GM18499 (cell line): Measurements from ENCODE around the gene SLC4A5.
"Not testable (repeated sequence)": the region's sequence is repeated elsewhere in the genome, so short reads cannot be mapped to it uniquely, and the experiment has no call there.

ENCODE experiments used
- ATAC-seq: cut with Tn5 transposase; IDR thresholded peaks from one replicate; pipeline ENCODE4 v1.9.1; 2021; ENCODE audit warnings: moderate number of reproducible peaks; ENCODE audit not compliant: insufficient read depth, unreplicated experiment

The SLC4A5 gene

GRCh38 chr2:74369976-74370375 is 26.8 kb upstream of the SLC4A5 start:
- no peak for ATAC-seq

DNA sequence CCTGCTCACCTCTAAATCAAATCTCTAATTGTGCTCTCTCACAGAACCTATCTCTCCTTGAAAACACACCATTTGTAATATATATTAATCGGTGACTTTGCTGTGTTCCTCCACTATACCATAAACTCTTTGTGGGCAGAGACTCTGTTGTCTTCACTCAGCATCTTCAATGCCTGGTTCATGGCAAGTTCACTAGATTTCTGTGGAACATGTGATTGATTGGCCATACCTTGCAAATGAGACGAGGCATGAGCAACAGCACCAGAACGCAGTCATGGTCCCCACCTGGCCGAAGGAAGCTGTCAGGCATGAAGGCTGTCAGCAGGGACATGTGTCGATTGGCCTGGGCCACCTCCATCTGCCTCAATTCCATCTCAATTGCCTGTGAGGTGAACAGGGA is 25.3 kb upstream of the SLC4A5 start:
- ATAC-seq = no peak

DNA sequence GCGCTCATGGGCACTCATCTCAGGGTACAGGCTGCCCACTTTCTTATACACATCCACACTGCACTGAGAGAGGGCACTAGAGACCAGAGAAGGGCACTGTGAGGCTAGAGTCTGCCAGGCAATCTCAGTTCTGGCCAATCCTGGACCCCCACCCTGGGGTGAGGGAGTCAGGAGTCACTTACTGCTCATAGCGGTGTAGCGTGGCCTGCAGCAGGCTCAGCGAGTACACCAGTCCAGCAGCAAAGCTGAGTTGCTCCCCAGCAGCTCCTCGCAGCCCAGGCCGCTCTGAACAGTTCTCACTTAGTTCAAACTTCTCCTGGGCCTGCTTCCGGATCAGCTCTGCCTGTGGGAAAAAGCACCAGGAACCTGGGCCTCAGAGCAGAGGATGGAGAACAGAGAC is 24.6 kb upstream of the SLC4A5 start:
- ATAC-seq = no peak

- ATAC-seq = no peak
These were observed 22.8 kb upstream of the SLC4A5 start for GRCh38 chr2:74366036-74366435.

DNA sequence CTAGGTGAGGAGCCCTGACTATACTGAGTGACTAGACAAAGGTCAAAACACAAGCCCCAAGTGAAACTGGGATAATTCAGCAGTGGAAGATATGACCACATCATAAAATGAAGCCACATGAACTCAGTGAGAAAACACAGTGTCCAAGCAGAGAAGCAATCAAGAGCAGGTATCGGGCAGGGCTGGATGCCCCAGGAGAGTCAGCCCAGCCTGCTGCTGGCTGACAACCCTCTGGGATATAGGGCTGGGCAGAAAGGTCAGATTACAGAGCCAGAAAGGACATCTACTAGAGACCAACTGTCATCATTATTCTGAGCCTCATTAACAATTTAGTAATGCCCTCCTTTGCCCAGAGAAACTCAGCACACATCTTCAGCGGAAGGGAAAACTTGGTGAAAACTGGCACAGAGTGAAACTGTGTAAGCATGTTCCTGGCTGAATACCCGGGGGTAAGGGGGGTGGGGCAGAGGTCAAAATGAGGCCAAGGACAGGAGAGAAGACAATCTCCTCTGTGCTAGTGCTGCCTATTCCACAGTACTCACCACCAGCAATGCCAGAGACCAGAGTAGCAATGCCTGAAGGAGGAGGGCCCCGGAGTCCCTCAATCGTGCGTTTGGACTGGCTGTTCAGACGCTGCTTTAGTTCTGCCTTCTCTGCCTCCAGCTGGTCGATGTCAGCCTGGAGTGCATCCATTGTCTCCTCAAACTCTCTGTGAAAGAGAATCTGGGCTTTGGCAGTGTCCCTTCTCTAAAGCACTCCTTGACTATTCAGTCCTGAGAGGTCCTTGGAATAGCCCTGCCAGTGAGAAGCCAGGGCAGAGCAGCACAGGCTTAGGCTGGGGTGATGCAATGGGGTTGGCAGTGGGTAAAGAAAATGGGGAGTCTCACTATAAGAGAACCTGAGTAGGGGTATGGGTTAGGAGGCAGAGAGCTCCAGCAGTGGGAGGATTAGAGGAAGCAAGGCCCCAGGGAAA is 21.6 kb upstream of the SLC4A5 start:
- no peak for ATAC-seq

DNA sequence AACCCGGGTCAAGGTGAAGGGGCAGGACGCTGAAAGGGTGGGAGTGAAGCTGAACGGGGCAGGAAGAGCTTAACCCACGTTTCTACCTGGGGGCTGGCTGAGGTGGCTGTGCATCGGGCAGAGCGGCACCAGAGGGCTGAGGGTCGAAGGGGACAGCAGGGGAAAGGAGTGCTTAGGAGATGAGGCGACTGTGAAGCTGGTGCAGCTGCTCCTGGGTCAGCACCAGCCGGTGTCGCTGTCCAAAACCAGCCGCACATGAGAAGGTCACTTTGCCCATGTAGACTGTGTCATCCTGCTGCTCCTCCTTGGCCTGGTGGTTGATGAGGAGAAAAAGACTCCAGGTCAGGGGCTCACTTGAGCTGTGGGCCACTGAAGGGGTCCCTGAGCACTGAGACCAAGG is 18.1 kb upstream of the SLC4A5 start:
- no peak for ATAC-seq

DNA sequence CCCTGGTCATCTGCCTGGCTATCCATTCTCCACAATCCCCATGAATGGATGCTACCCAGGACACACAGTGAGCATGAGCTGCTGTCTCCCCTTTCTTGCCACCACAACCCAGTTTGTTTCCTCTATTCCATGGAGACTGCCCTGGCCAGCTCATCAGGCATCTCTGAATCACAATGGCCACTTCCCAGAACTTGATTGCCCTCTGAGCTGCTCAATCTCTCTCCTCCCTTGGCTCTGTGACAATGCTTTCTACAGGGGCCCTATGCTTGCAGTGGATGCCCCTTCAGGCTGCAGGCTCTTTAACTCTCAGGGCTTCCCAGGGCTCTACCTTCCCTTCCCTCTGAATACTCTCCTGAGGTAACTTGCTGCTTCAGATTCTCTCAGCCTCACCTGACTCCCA is 14.4 kb upstream of the SLC4A5 start:
- ATAC-seq = no peak

DNA sequence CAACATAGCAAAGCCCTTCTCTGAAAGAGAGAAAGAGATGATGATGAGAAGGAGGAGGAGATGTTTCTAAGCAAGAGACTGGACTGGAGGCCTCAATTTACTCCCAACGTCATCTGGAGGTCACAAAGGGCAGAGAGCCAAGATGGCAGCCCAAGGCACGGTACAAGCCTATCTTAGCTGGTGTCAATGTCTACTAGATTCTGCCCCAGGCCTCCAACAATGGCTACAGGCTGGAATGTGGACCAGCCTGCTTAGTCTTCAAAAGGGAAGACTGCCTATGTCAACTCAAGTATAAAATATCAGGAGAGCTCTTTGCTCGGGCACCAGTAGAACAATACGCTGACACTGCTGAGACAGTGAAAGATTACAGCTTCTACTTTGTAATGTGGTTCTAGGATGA is 6.7 kb upstream of the SLC4A5 start:
- ATAC-seq = no peak

- ATAC-seq = no peak
These were observed 4.5 kb upstream of the SLC4A5 start for GRCh38 chr2:74347742-74348141.

GRCh38 chr2:74347303-74347702 is 4.1 kb upstream of the SLC4A5 start:
- no peak for ATAC-seq

GRCh38 chr2:74345272-74345943 is 2.2 kb upstream of the SLC4A5 start:
- ATAC-seq = no peak

GRCh38 chr2:74336227-74336626 is 7.0 kb downstream of the SLC4A5 start:
- not testable (repeated sequence) for ATAC-seq

DNA sequence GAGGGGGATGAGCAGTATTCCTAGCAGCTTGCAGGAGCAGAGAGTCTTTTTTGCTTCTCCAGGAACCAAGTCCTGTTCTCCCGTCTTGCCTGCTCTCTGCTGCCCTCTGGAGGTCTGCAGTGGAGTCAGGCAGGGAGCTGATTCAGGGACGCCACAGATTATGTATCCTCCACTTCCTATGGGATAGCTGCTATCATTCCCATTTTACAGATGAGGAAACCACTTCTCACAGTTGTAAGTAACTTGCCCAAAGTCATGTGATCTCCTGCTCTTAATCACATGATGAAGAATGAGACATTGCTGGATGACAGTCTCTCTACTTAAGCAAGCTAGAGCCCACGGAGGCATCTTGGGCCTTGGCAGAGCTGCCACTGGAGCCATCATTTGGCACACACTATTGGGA is 8.3 kb downstream of the SLC4A5 start:
- no peak for ATAC-seq

- ATAC-seq = no peak
These were observed 9.2 kb downstream of the SLC4A5 start for GRCh38 chr2:74333896-74334586.

DNA sequence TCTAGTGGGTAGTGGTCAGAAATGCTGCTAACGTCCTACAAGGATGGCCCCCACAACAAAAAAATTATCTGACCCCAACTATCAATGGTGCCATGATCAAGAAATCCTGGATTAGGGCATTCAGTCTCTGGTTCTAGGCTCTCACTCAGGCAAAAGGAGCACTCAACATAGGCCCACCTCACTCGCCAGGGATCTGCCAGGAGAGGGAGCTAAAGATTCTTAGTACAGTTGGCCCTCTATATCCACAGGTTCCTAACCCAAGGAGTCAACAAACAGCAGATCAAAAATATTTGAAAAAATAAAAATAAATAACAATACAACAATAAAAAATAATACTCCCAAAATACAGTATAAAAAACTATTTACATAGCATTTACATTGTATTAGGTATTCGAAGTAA is 10.0 kb downstream of the SLC4A5 start:
- no peak for ATAC-seq

- no peak for ATAC-seq
These were observed 10.6 kb downstream of the SLC4A5 start for GRCh38 chr2:74332550-74333174.

DNA sequence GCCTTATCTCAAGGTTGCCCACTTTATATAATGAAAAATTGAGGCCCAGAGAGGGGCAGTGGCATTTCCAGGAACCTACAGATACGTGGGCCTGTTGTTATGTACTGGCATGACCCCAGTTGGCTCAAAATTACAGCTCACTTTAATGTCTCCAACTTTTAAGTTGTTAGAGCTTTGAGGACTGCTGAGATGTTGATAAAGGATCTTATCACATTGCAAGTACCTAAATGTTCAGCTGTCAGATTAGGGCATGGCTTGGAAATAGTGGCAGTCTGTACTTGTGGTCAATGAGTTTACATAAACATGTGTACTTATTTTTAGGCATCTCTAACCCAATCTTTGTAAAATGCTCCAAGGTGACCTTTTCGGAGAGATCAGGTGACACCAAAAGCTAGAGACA is 14.6 kb downstream of the SLC4A5 start:
- ATAC-seq = no peak

DNA sequence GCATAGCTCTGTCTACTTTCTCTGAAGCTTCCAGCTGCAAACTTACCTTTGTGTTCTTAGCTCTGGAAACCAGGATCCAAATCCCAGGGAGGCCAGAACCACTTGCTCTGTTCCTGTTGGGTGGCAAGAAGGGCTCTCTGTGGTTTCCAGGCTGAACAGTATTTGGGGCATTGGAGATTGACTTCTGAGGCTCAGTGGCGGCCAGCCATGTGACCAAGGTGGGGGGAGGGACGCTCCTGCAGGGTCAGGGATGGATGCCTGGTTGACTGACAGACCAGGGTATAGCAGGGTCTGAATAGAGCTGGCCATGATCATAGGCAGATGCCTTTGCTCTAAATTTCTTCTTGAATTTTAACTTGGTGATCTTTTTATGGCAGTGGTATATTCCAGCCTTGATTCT is 15.1 kb downstream of the SLC4A5 start:
- ATAC-seq = no peak

DNA sequence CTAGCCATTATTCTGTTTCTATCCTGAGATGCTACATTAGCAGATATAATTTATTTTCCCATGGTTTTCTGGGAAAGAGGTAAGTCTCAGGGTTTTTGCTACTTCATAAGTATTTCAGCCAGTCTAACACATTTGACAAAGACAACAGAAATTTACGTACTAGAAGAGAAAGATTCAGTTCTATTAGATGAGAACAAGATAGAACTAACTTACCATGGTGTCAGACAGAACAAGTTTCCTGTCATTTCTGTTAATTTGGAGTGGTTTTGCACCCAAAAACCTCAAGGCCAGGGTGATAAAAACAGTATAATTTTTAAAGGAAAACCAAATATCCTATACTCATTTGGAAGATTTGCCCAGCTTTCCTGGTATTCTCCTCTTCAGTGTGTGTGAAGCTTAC is 15.6 kb downstream of the SLC4A5 start:
- no peak for ATAC-seq

- no peak for ATAC-seq
These were observed 16.0 kb downstream of the SLC4A5 start for GRCh38 chr2:74327199-74327598.

DNA sequence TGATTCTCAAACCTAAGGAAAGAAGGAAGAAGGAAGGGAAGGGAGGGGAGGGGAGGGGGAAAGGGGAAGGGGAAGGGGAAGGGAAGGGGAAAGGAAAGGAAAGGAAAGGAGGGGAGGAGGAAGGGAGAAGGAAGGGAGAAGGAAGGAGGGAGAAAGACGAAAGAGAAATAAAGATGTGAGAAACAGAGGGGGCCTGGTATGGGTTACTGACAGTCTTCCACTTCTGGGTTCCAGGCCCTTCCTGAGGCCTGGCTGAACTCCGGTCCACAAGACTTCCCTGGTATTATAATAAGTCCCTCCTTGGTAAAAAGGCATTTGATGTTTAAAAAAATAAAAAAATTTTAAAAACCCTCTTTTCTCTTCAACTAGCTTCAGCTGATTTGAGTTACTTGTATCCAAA is 17.4 kb downstream of the SLC4A5 start:
- ATAC-seq = no peak
